Neutrophil (primary cell): Measurements from ENCODE around the gene KCNJ16.

ENCODE experiments used
- H3K27ac ChIP-seq: fragments of 200-600 bp; sonication (generic); 2 replicates; pipeline ENCODE4 v1.5.1; 2016; ENCODE audit warnings: mild to moderate bottlenecking, moderate library complexity
- H3K27me3 ChIP-seq: fragments of 200-600 bp; sonication (generic); 2 replicates; pipeline ENCODE4 v1.6.0; 2016; ENCODE audit warnings: mild to moderate bottlenecking
- H3K36me3 ChIP-seq: fragments of 200-600 bp; sonication (generic); 2 replicates; pipeline ENCODE4 v1.5.1; 2017
- H3K4me1 ChIP-seq, 2 experiments: fragments of 200-600 bp in 1 of 2; sonication (generic) in 1 of 2; 1 replicate in 1 of 2; 2 replicates in 1 of 2; pipeline versions ENCODE4 v1.5.1 to v1.6.1; 2013 to 2016; ENCODE audit warnings: low read depth in 1 of 2, low read length in 1 of 2, mild to moderate bottlenecking in 1 of 2, moderate library complexity in 1 of 2; ENCODE audit not compliant: control insufficient read depth in 1 of 2, insufficient read depth in 1 of 2
- H3K4me3 ChIP-seq, 2 experiments: fragments of 200-600 bp in 1 of 2; sonication (generic) in 1 of 2; 1 replicate in 1 of 2; 2 replicates in 1 of 2; pipeline ENCODE4 v1.5.1; 2013 to 2016; ENCODE audit warnings: low read depth in 1 of 2, low read length in 1 of 2, mild to moderate bottlenecking in 1 of 2, moderate library complexity in 1 of 2
- H3K9me3 ChIP-seq: fragments of 200-600 bp; sonication (generic); 2 replicates; pipeline ENCODE4 v1.5.1; 2016
- TF ChIP-seq, protein P1 (sequence below): fragments of 200-600 bp; sonication (generic); IDR thresholded peaks from 2 replicates; pipeline ENCODE4 v1.5.1; 2016; ENCODE audit warnings: antibody characterized with exemption

The KCNJ16 gene

DNA sequence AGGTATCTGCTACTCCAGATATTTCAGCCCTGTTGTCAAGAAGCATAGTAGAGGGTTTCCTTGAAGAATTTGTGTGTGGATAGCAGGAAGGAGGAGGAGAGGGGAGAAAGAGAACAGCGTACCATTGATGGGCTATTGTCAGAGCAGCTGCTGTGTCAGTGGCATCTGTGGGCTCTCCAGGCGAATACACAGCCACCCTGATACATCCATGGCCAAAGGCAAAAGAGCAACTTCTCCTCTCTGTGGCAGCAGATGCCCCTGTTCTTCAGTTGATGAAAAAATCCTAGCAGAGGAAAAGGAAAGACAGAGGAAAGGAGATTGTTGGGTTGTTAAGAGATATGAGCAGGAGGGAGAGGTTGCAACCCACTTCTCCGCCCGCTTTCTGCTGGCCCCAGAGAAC is 82.1 kb downstream of the KCNJ16 start:
- Histone ChIP-seq H3K4me1 (no peaks in the 10 kb centered on the region), H3K4me3 (no peak overlapping the region), H3K27me3 (peaks cover 4% of the 10 kb centered on the region), H3K27ac (no peak overlapping the region), H3K9me3 (no peaks in the 10 kb centered on the region), H3K36me3 (no peaks in the 10 kb centered on the region)
- TF ChIP-seq, protein P1, sequence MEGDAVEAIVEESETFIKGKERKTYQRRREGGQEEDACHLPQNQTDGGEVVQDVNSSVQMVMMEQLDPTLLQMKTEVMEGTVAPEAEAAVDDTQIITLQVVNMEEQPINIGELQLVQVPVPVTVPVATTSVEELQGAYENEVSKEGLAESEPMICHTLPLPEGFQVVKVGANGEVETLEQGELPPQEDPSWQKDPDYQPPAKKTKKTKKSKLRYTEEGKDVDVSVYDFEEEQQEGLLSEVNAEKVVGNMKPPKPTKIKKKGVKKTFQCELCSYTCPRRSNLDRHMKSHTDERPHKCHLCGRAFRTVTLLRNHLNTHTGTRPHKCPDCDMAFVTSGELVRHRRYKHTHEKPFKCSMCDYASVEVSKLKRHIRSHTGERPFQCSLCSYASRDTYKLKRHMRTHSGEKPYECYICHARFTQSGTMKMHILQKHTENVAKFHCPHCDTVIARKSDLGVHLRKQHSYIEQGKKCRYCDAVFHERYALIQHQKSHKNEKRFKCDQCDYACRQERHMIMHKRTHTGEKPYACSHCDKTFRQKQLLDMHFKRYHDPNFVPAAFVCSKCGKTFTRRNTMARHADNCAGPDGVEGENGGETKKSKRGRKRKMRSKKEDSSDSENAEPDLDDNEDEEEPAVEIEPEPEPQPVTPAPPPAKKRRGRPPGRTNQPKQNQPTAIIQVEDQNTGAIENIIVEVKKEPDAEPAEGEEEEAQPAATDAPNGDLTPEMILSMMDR = no peak

DNA sequence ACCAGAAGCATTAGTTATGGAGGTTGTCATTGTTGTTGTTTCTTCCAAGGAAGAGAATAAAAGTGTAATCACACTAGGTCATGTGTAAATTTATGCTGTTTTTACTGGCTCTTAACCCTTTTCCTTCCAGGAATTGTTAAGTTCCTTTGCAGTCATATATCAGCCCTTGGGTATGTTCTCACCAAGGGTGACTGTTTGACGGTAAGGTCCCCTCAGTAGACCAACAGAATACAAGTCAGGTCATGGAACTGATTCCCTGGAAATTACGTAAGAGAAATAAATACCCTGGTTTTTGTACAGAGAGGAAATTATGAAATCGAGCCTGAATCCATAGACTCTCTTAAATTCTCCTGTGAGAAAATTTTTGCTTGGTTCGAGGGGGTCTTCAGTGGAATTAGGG is 83.2 kb downstream of the KCNJ16 start:
- no peaks in the 10 kb centered on the region for H3K9me3 ChIP-seq
- no peaks in the 10 kb centered on the region for H3K4me1 ChIP-seq
- no peaks in the 10 kb centered on the region for H3K36me3 ChIP-seq
- TF ChIP-seq, protein P1 = no peak
- no peak overlapping the region for H3K27ac ChIP-seq
- peaks cover 4% of the 10 kb centered on the region for H3K27me3 ChIP-seq
- H3K4me3 ChIP-seq = no peak overlapping the region

GRCh38 chr17:70158591-70158990 is 83.6 kb downstream of the KCNJ16 start:
- H3K36me3 ChIP-seq = no peaks in the 10 kb centered on the region
- no peak overlapping the region for H3K27ac ChIP-seq
- H3K4me1 ChIP-seq = no peaks in the 10 kb centered on the region
- no peak overlapping the region for H3K4me3 ChIP-seq
- peaks cover 4% of the 10 kb centered on the region for H3K27me3 ChIP-seq
- TF ChIP-seq, protein P1 = no peak
- H3K9me3 ChIP-seq = no peaks in the 10 kb centered on the region

GRCh38 chr17:70159980-70160379 is 85.0 kb downstream of the KCNJ16 start:
- Histone ChIP-seq H3K27me3 (peaks cover 4% of the 10 kb centered on the region), H3K9me3 (no peaks in the 10 kb centered on the region), H3K4me1 (no peaks in the 10 kb centered on the region), H3K36me3 (no peaks in the 10 kb centered on the region), H3K27ac (no peak overlapping the region), H3K4me3 (no peak overlapping the region)
- TF ChIP-seq, protein P1 = no peak

DNA sequence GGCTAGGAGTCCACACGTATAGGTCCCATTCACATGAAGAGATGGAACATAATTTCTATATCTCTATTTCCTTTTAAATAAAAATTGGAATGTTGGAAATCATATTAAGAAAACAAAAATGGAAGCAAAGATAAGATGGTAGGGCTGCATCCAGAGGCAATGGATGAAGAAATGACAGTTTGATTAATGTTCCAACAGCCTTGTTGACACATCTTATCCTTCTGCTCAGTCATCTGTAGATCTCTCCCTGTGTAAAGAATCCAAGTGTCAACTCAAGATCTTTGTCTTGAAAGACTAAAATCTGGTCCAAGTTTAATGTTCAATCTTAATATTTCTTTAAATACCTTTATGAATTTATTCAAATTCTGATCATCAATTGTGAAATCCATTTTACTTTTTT is 86.5 kb downstream of the KCNJ16 start:
- Histone ChIP-seq H3K36me3 (no peaks in the 10 kb centered on the region), H3K9me3 (no peaks in the 10 kb centered on the region), H3K27ac (no peak overlapping the region), H3K4me1 (no peaks in the 10 kb centered on the region), H3K27me3 (peaks cover 4% of the 10 kb centered on the region), H3K4me3 (no peak overlapping the region)
- TF ChIP-seq, protein P1 = no peak

DNA sequence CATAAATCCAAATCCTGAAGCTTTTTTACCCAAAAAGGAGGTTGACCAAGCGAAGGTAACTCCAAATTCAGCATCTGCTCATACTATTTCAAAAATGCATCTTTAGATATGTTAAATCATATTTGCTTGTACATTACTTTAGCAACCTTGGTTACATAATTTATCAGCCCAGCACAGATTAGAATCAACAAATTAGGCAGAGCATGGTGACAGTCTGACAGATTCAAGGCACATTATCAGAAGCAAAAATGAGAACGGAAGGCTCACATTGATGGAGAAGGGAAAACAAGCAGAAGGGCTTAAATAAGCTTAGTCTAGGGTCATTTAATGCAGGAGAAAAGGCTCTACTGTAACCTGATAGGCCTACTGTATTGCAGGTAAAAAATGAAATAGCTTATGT is 90.4 kb downstream of the KCNJ16 start:
- Histone ChIP-seq H3K27ac (no peak overlapping the region), H3K4me1 (peaks cover 17 to 22% of the 10 kb centered on the region in 2 experiments), H3K36me3 (no peaks in the 10 kb centered on the region), H3K4me3 (no peak overlapping the region), H3K9me3 (no peaks in the 10 kb centered on the region), H3K27me3 (peaks cover 4% of the 10 kb centered on the region)
- TF ChIP-seq, protein P1 = no peak
